Activated T-helper 17 cell treated with anti-CD3 and anti-CD28 coated beads, Interleukin-2, amount 50 U/mL, for 72 hours (primary cell): ENCODE results near the gene ANTXR1. TPM values are rescaled to one million over a fixed set of nuclear protein-coding genes. Genes with fewer than 3 reads are reported as not detected.

Source experiments
- ATAC-seq: fragments of 150-1000 bp; cut with Tn5 transposase; replicated peaks from 2 replicates; pipeline ENCODE4 v1.10.0; 2021; ENCODE audit warnings: mild to moderate bottlenecking, moderate library complexity
- H3K27ac Mint-ChIP-seq: one replicate; pipeline ENCODE4 v1.8.0; 2022; ENCODE audit warnings: mixed read lengths
- H3K27me3 Mint-ChIP-seq: one replicate; pipeline ENCODE4 v1.8.0; 2022; ENCODE audit warnings: mixed read lengths
- H3K36me3 Mint-ChIP-seq: one replicate; pipeline ENCODE4 v1.8.0; 2022; ENCODE audit warnings: low read depth, mild to moderate bottlenecking, mixed read lengths
- H3K4me1 Mint-ChIP-seq: one replicate; pipeline ENCODE4 v1.8.0; 2022; ENCODE audit warnings: mixed read lengths
- H3K4me3 Mint-ChIP-seq: one replicate; pipeline ENCODE4 v1.8.0; 2022; ENCODE audit warnings: mild to moderate bottlenecking, mixed read lengths
- H3K9me3 Mint-ChIP-seq: one replicate; pipeline ENCODE4 v1.8.0; 2022; ENCODE audit warnings: mixed read lengths
- total RNA-seq, 2 donors: library from RNA; stranded (reverse); gene quantifications; one replicate each; pipeline ENCODE4 v1.2.3, GENCODE V29; 2022

ANTXR1 gene
- total RNA-seq, 2 donors from 2014 or later, result 0.11 TPM; not detected in 1

DNA sequence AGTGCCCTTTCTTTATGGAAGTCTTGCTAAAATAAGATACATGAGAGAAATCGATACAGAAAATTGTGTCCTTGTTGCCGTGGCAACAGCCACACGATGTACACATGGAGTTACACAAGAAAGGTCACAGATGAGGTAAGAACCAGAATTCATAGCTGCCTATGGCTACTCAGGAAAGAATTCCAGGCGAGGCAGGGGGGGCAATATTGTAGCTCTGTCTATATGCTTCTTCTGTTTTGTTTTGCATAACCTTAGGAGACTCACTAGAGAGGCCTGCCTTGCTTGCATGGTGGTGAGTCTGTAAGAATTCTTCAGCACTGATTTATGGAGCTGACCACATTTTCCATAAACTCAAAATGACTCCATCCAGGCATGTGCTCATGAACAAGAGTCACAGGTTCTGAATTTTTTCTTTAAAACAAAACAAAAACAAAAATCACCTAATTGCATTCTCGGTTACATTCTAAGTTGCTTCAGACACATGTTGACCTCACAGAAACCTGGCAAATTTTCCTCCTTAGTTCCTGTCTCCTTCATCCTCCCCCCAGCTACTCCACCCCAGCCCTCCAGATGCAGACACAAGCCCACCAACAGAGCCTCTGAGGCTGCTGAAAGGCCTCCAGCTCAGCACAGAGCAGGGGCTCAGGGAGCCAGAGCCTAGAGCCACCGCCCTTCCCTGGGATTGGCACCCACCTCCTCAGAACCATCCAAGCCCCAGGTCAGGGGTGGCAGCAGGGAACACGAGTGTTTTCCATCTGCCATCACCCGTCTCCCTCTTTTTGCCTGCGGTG lies 183.5 kb downstream of the ANTXR1 start:
- H3K36me3 Mint-ChIP-seq, result no peaks in the 10 kb centered on the region
- no peak overlapping the region for H3K4me3 Mint-ChIP-seq
- H3K4me1 Mint-ChIP-seq, result no peaks in the 10 kb centered on the region
- H3K27me3 Mint-ChIP-seq, result peaks cover 11% of the 10 kb centered on the region
- no peaks in the 10 kb centered on the region for H3K9me3 Mint-ChIP-seq
- no peak for ATAC-seq
- H3K27ac Mint-ChIP-seq, result no peak overlapping the region

DNA sequence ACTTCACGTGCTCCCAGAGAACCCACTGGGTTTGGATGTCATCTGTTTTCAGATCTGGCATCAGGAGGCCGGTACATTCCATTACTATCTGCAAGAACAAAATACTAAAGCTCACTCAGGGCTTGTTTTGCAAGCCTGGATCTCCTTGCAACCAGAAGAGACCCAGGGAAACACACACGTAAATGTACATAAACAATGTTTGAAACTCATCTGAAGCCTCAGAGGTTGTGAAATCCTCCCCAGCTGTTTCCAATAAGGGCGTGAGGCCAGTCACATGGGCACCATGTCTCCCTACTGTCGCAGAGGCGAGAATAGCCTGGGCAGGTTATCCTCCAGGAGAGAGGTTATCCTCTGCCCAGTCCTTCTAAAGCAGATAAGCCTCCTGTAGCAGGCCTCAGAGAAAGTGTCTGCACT lies 187.1 kb downstream of the ANTXR1 start:
- Mint-ChIP-seq H3K4me3 (no peak overlapping the region), H3K27ac (no peak overlapping the region), H3K4me1 (no peaks in the 10 kb centered on the region), H3K9me3 (no peaks in the 10 kb centered on the region), H3K27me3 (peaks cover 11% of the 10 kb centered on the region), H3K36me3 (no peaks in the 10 kb centered on the region)
- ATAC-seq, result no peak

DNA sequence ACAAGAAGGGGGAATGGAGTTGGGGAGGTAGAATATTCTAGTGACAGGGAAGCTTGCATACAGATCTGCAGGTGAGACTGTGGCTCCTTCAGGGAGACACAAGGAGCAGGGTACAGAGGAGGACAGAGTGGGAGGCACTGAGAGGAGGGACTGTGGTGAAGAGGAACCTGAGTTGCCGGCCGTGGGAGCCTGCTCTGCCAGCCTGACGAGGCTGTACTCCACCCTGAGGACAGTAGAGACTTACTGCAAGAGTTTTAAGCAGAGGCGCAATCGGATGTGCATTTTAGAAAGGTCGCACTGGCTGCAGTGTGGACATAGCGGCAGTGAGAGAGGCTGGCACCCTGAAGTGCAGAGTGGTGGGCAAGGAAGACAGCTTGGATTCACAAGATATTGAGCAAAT lies 188.3 kb downstream of the ANTXR1 start:
- Mint-ChIP-seq H3K4me1 (no peaks in the 10 kb centered on the region), H3K9me3 (no peaks in the 10 kb centered on the region), H3K27me3 (peaks cover 11% of the 10 kb centered on the region), H3K36me3 (no peaks in the 10 kb centered on the region), H3K4me3 (no peak overlapping the region), H3K27ac (no peak overlapping the region)
- ATAC-seq, result no peak

DNA sequence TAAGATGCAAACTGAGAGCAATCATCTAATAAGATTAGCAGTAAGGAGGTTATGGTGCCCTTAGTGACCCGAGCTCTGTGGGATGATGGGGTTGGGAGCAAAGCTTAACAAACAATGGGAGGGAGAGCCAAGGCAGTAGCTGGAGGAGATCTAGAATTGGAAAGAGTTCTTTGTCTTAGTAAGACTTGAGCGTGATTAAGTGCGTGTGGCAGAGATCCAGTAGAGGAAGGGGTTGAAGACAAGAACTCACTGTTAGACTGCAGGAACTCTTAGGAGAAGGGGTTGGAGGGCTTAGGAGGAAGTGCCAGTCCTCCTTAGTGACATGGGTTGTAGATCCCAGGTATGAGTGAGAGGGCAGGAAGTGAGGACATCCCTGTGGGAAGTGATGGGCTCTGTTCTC lies 189.3 kb downstream of the ANTXR1 start:
- Mint-ChIP-seq H3K27ac (no peak overlapping the region), H3K27me3 (peaks cover 13% of the 10 kb centered on the region), H3K4me1 (no peaks in the 10 kb centered on the region), H3K4me3 (no peak overlapping the region), H3K36me3 (no peaks in the 10 kb centered on the region), H3K9me3 (no peaks in the 10 kb centered on the region)
- no peak for ATAC-seq

DNA sequence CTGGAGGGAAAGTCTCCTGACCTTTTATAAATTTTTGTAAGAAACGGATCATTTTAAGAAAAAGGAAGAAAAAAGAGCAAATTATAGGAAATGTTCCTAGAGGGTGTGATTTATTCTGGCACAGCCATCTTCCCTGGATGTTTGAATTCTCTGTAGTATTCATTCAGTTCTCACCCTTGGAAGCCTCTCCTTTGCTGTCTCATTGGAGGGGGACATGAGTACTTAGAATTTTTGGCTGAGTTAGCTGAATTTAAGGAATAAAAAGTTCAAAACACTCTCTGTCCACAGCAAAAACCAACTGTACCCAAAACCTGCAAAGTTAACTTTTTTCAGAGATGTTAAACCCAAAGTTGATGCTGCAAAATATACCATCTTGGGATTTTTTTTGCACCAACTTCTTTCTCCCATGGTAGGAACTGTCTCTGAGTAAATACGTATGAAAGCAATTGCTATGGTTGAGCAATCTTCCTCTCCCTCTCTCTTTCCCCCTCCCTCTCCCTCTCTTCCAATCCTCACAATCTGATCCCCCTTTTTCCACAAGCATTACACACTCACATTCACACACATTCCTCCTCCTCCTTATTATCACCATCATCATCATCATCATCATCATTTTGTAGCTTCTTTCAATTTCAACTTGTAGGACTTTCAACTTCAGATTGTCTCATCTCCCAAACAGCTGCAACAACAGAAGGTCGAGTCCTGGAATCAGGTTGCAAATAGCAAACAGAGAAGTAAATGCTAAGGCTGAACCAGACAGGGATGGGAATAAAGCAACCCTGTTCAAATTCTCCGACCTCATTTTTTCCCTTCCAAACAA lies 190.4 kb downstream of the ANTXR1 start:
- H3K27ac Mint-ChIP-seq, result no peak overlapping the region
- no peaks in the 10 kb centered on the region for H3K9me3 Mint-ChIP-seq
- H3K27me3 Mint-ChIP-seq, result peaks cover 19% of the 10 kb centered on the region
- no peaks in the 10 kb centered on the region for H3K36me3 Mint-ChIP-seq
- ATAC-seq, result no peak
- H3K4me1 Mint-ChIP-seq, result no peaks in the 10 kb centered on the region
- no peak overlapping the region for H3K4me3 Mint-ChIP-seq

DNA sequence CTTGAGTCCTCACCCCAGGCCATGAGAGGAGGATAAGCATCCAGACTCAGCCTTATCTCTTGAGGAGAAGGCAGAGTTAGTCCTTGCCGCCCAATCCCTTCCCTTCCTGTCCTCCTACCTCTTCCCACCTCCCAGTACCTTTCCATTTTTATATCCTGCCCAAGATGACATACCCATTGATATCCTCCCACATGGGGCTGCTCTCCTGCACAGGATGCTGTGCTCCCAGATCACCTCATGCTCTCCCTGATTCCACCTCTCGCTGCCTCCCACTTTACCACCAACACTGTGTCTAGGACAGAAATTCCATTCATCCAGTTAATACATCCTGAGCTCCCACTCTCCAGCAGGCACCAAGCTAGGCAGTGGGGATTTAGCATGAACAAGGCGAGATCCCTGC lies 191.7 kb downstream of the ANTXR1 start:
- H3K9me3 Mint-ChIP-seq, result no peaks in the 10 kb centered on the region
- H3K4me1 Mint-ChIP-seq, result no peaks in the 10 kb centered on the region

DNA sequence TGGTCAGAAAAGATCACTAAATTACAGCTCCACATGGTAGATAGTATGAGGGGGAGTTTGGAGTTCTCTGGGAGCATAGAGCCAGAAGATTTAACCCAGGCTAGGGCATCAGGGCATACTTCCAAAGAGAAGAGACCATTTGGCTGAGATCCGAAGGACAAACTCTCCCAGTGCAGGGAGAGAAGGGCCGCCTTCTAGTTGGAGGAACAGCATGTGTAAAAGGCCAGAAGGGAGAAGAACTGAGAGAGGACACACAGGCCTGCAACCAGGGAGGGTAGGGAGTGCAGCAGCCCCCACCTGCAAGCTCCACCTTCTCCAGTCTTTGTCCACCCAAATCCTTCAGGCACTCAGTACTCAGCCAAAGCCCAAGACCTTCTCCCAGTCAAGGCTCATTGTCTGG lies 192.1 kb downstream of the ANTXR1 start:
- Mint-ChIP-seq H3K4me3 (no peak overlapping the region), H3K4me1 (no peaks in the 10 kb centered on the region), H3K36me3 (no peaks in the 10 kb centered on the region), H3K27ac (no peak overlapping the region), H3K27me3 (peaks cover 19% of the 10 kb centered on the region), H3K9me3 (no peaks in the 10 kb centered on the region)
- ATAC-seq, result no peak

More for the DNA sequence above, 191.7 kb downstream of the ANTXR1 start:
- Mint-ChIP-seq H3K27me3 (peaks cover 19% of the 10 kb centered on the region), H3K36me3 (no peaks in the 10 kb centered on the region), H3K27ac (no peak overlapping the region), H3K4me3 (no peak overlapping the region)
- no peak for ATAC-seq

DNA sequence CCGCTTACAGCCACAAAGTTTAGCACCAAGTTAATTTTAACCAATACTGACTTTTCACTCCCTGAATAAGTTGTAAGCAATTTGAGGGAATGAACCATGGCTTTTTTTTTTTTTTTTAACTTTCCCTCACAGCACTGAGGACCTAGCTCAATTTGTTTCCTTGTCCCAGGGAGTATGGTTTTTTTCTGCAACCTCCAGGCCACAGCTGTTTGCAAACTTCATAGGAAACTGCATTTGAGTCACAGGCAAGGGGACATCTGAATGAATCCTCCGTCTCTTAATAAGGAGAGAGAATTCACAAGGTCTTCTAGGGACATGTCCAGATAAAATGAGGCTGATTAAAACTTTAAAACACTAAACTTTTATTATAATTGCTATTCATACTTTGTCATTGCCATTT lies 192.5 kb downstream of the ANTXR1 start:
- Mint-ChIP-seq H3K4me3 (no peak overlapping the region), H3K27ac (no peak overlapping the region), H3K9me3 (no peaks in the 10 kb centered on the region), H3K27me3 (peaks cover 19% of the 10 kb centered on the region), H3K36me3 (no peaks in the 10 kb centered on the region), H3K4me1 (no peaks in the 10 kb centered on the region)
- no peak for ATAC-seq

DNA sequence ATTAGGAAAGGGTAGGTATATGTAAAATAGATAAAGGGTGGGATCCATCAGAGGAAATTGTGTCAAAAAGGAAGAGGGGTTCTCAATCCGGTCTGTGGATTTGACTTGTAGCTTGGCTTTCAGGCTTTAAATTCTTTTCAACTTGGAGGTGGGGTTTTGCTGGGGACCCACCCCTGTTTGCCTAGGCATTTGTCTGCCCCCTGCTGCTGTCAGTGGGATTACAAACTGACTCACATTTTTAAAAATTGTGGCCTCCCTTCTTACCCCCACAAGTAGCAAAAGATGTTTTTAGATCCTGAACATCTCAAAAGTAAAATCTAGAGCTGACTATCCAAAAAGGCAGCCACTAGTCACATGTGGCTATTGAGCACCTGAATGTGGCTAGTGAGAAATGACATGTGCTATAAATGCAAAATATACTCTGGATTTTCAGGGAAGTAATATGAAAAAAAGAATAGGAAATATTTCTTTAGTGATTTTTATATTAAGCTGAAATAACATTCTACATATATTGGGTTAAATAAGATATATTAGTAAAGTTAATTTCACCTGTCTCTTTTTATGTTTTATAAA lies 195.1 kb downstream of the ANTXR1 start:
- no peak for ATAC-seq
- Mint-ChIP-seq H3K27ac (no peak overlapping the region), H3K4me3 (no peak overlapping the region)

DNA sequence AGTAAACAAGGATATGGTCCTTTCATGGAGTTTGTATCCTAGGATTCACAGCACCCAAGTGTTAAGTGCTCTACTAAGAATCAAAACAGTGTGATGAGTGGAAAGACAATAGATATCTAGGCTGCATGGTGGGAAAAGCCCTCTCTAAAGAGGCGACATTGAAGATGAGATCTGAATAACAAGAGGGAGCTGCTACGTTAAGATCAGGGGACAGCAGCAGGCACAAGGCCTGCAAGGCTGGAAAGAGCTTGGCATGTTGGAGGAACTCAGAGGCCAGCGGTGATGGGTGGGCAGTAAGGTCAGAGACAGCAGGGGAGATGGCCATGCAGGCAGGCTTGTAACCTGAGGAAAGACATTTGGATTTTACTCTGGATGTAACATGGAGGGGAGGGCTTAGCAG lies 196.5 kb downstream of the ANTXR1 start:
- H3K4me1 Mint-ChIP-seq, result no peaks in the 10 kb centered on the region
- ATAC-seq, result no peak
- no peaks in the 10 kb centered on the region for H3K9me3 Mint-ChIP-seq
- H3K36me3 Mint-ChIP-seq, result no peaks in the 10 kb centered on the region
- no peak overlapping the region for H3K4me3 Mint-ChIP-seq
- H3K27ac Mint-ChIP-seq, result no peak overlapping the region
- H3K27me3 Mint-ChIP-seq, result peaks cover 18% of the 10 kb centered on the region

More for the DNA sequence above, 195.1 kb downstream of the ANTXR1 start:
- Mint-ChIP-seq H3K27me3 (peaks cover 19% of the 10 kb centered on the region), H3K4me1 (no peaks in the 10 kb centered on the region), H3K36me3 (no peaks in the 10 kb centered on the region), H3K9me3 (no peaks in the 10 kb centered on the region)

DNA sequence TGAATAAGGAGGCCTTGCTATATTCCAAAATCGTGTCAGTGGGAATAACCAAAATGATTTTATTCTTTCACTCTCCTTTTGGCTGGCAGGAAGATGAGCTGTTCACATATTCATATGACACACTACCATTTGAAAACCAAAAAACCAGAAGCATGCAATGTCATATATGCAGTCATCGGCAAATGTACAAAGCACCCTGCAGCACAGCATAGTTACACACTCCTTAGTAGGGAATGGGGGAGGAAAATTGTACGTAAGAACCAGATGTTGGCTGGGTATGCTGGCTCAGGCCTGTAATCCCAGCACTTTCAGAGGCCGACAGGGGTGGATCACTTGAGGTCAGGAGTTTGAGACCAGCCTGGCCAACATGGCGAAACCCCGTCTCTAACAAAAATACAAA lies 197.4 kb downstream of the ANTXR1 start:
- H3K36me3 Mint-ChIP-seq, result no peaks in the 10 kb centered on the region
- no peak overlapping the region for H3K4me3 Mint-ChIP-seq
- no peaks in the 10 kb centered on the region for H3K4me1 Mint-ChIP-seq
- ATAC-seq, result no peak
- H3K9me3 Mint-ChIP-seq, result no peaks in the 10 kb centered on the region
- no peak overlapping the region for H3K27ac Mint-ChIP-seq
- H3K27me3 Mint-ChIP-seq, result peaks cover 17% of the 10 kb centered on the region

DNA sequence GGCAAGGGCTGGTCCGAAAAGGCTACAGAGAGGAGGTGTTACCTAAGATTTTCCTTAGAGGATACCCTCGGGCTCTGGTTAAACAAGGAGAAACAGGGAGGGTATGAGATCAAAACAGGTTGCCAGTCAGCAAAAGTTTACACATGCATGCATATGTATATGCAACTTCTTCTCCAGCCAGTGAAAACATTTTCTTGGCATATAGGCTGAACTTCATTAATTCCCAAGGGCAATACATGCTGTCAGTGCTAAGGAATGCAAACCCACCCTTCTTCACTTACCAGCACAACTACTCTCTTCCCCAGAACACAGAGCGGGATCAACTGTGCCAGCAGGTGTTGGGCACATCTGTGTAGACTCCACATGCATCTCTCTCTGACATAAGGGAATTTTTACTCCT lies 198.1 kb downstream of the ANTXR1 start:
- H3K27me3 Mint-ChIP-seq, result peaks cover 17% of the 10 kb centered on the region
- H3K9me3 Mint-ChIP-seq, result no peaks in the 10 kb centered on the region
- H3K4me3 Mint-ChIP-seq, result no peak overlapping the region
- no peak for ATAC-seq
- no peak overlapping the region for H3K27ac Mint-ChIP-seq
- no peaks in the 10 kb centered on the region for H3K4me1 Mint-ChIP-seq
- no peaks in the 10 kb centered on the region for H3K36me3 Mint-ChIP-seq

DNA sequence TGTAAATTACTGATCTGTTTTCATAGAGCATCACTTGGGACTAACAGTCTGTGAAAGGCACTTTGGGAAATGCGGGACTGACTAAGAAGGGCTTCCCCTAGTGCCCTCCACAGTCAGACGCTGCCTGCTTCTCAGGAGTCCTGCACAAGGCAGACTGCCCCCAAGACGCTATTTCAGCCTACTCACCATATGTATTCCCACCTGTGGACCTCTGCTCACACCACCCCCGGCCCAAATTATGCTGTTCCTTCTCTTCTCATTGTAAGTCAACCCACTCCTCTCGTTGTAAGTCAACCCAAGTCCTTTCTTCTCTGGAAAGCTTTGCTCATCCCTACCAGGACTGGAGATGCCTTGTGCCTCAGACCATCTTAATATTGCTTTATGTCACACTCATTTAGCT lies 198.7 kb downstream of the ANTXR1 start:
- Mint-ChIP-seq H3K4me3 (no peak overlapping the region), H3K36me3 (no peaks in the 10 kb centered on the region), H3K9me3 (no peaks in the 10 kb centered on the region), H3K4me1 (no peaks in the 10 kb centered on the region), H3K27ac (no peak overlapping the region), H3K27me3 (peaks cover 21% of the 10 kb centered on the region)
- no peak for ATAC-seq

DNA sequence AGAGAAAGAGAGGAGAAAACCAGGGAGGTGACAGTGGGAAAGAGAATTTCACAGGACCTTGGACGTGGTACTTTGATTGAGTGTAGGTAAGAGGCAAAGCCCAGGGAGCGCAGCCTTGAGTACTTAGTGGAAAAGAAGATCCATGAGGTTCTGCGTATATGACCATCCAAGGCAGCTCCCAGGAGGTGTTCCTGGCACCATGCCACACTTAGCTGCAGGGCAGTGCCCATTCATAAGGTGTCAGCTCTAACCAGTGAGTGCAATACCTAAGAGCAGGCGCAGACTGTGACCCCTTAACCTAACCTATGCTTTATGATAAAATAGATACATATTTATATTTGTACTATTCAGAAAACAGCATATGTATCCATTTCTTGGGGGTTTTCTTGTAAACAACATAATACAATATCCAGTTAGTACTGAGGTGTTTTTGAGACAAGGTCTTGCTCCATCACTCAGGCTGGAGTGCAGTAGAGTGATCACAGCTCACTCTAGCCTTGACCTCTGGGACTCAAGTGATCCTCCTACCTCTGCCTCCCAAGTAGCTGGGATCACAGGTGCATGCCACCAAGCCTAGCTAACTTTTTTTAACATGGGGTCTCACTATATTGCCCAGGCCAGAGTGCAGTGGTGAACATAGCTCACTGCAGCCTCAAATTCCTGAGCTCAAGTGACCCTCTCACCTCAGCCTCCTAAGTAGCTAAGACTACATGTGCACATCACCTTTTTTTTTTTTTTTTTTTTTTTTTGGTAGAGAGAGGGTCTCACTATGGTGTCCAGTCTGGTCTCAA lies 199.5 kb downstream of the ANTXR1 start:
- H3K4me1 Mint-ChIP-seq, result no peaks in the 10 kb centered on the region
- H3K9me3 Mint-ChIP-seq, result no peaks in the 10 kb centered on the region
- H3K36me3 Mint-ChIP-seq, result no peaks in the 10 kb centered on the region
- H3K27me3 Mint-ChIP-seq, result peaks cover 21% of the 10 kb centered on the region
- ATAC-seq, result no peak
- H3K4me3 Mint-ChIP-seq, result no peak overlapping the region
- no peak overlapping the region for H3K27ac Mint-ChIP-seq
